ENCODE data around the gene CAPN9. TPM values are rescaled to one million over a fixed set of nuclear protein-coding genes. Genes with fewer than 3 reads are reported as not detected.

CAPN9 gene
- total and polyA plus RNA-seq, 4 donors, result not detected

DNA sequence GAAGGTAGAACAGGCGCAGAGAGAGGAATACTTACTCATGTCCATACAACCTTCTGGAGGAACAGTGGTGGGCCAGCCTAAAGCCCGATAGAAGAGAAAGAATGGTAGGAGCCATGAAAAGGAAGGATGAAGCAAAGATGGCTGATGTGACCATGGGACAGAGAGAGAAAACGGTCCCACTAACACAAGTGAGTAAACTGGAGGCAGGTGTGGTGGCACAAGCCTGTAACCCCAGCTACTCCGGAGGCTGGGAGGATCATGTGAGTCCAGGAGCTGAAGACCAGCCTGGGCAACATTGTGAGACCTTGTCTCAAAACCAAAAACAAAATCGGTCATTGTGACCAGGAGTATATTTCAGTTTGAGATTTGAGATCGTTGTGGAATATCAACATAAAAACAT is 71.7 kb downstream of the CAPN9 start:
- H3K27ac ChIP-seq (ENCODE audit: low read depth in 1 of 2, low read length in 2 of 2), result no peak overlapping the region
- no peaks in the 10 kb centered on the region for H3K4me1 ChIP-seq (ENCODE audit: control insufficient read depth in 4 of 4, insufficient read depth in 4 of 4, low read length in 3 of 4)
- TF ChIP-seq, protein P1, sequence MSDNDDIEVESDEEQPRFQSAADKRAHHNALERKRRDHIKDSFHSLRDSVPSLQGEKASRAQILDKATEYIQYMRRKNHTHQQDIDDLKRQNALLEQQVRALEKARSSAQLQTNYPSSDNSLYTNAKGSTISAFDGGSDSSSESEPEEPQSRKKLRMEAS (IDR thresholded peaks at IDR 0.05), result no peak
- TF ChIP-seq JUND (IDR thresholded peaks at IDR 0.05) (no peak), SP1 (IDR thresholded peaks at IDR 0.05) (no peak), YY1 (IDR thresholded peaks at IDR 0.05) (no peak), FOXA1 (IDR thresholded peaks at IDR 0.05) (no peak), HNF4G (IDR thresholded peaks at IDR 0.05) (no peak), ZBTB33 (IDR thresholded peaks at IDR 0.05) (no peak), TAF1 (conservative IDR thresholded peaks at IDR 0.05) (no peak), FOXA2 (IDR thresholded peaks at IDR 0.05) (no peak), RAD21 (IDR thresholded peaks at IDR 0.05) (no peak), HNF4A (conservative IDR thresholded peaks at IDR 0.05) (no peak), EGR1 (IDR thresholded peaks at IDR 0.05; ENCODE audit: low read depth in 2 of 2) (no peak), CTCF (IDR thresholded peaks at IDR 0.05; ENCODE audit: low read depth, low read length, missing input control) (no peak), GABPA (IDR thresholded peaks at IDR 0.05 in 1 of 2, conservative IDR thresholded peaks at IDR 0.05 in 1 of 2) (no peak), REST (IDR thresholded peaks at IDR 0.05) (no peak), RXRA (IDR thresholded peaks at IDR 0.05) (no peak), NR2F2 (IDR thresholded peaks at IDR 0.05) (no peak)
- TF ChIP-seq, protein P2, sequence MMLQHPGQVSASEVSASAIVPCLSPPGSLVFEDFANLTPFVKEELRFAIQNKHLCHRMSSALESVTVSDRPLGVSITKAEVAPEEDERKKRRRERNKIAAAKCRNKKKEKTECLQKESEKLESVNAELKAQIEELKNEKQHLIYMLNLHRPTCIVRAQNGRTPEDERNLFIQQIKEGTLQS (IDR thresholded peaks at IDR 0.05), result no peak
- DNase-seq (ENCODE audit: low spot score), result peak; percentile 12
- no peaks in the 10 kb centered on the region for H3K27me3 ChIP-seq (ENCODE audit: control insufficient read depth in 4 of 4, insufficient read depth in 4 of 4, low read length in 3 of 4)
- no peaks in the 10 kb centered on the region for H3K9me3 ChIP-seq (ENCODE audit: control insufficient read depth in 4 of 4, low read length in 3 of 4)
- no peak overlapping the region for H3K9ac ChIP-seq (ENCODE audit: low read depth in 1 of 2, low read length in 2 of 2)
- no peaks in the 10 kb centered on the region for H3K36me3 ChIP-seq (ENCODE audit: control insufficient read depth in 4 of 4, insufficient read depth in 3 of 4, low read depth in 1 of 4, low read length in 3 of 4)
- 91% methylated on average over 6 of the region's 6 CpGs for WGBS
- H3K4me3 ChIP-seq (ENCODE audit: low read depth in 1 of 3, low read length in 3 of 3), result no peak overlapping the region

All from liver (tissue), 9 donors.